Occipital lobe (tissue), 2 donors: ENCODE measurements around the gene FHL3. TPM values are rescaled to one million over a fixed set of nuclear protein-coding genes. Genes with fewer than 3 reads are reported as not detected.
"Not testable (repeated sequence)": the region's sequence is repeated elsewhere in the genome, so short reads cannot be mapped to it uniquely, and the experiment has no call there.

Source experiments
- DNase-seq: peaks from one replicate; lab custom pipeline; 2025; lab: John Stamatoyannopoulos, UW
- total RNA-seq: library from RNA; depleted of rRNA; stranded (reverse); fragments of >200 nt; gene quantifications from one replicate; pipeline ENCODE4 v1.2.3, GENCODE V29; 2014

The FHL3 gene
- total RNA-seq, 1 donor from 2014 or later, result 4.1 TPM

DNA sequence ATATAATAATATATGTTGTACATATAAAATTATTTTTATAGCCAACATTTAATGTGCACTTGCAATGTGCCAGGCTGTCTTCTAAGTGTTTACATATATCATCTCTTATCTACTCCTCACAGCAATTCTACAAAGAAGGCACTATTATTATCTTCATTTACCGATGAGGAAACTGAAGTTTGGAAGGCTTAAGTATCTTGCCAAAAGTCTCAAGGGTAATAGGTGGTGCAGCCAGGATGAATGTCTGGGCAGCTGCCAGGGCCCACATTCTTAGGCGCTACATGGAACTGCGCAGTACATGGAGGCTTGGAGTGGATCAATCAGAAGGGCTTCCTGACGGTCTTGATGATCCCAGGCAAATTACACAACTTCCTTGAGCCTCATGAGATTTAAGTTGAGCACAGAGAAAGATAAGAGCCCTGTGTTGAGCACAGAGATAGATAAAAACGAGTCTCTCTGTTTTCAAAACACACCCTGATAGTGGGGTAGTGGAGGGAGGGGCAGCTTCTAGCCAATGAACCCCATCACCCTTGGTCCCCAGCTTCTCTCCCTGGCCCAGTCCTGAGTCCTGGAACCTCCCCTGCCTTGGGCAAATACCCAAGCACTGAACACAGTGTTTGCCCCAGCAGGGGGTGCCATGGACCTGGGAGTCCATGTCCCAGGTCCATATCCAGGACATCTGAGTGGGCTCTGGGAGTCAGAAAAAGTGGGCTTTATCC lies 32.1 kb upstream of the FHL3 start:
- no peak for DNase-seq

GRCh38 chr1:38034871-38035270 lies 29.6 kb upstream of the FHL3 start:
- DNase-seq, result no peak

GRCh38 chr1:38032992-38033391 lies 27.7 kb upstream of the FHL3 start:
- not testable (repeated sequence) for DNase-seq

GRCh38 chr1:38031513-38031866 lies 26.2 kb upstream of the FHL3 start:
- no peak for DNase-seq

- DNase-seq, result no peak
These were observed 25.5 kb upstream of the FHL3 start for GRCh38 chr1:38030596-38031512.

DNA sequence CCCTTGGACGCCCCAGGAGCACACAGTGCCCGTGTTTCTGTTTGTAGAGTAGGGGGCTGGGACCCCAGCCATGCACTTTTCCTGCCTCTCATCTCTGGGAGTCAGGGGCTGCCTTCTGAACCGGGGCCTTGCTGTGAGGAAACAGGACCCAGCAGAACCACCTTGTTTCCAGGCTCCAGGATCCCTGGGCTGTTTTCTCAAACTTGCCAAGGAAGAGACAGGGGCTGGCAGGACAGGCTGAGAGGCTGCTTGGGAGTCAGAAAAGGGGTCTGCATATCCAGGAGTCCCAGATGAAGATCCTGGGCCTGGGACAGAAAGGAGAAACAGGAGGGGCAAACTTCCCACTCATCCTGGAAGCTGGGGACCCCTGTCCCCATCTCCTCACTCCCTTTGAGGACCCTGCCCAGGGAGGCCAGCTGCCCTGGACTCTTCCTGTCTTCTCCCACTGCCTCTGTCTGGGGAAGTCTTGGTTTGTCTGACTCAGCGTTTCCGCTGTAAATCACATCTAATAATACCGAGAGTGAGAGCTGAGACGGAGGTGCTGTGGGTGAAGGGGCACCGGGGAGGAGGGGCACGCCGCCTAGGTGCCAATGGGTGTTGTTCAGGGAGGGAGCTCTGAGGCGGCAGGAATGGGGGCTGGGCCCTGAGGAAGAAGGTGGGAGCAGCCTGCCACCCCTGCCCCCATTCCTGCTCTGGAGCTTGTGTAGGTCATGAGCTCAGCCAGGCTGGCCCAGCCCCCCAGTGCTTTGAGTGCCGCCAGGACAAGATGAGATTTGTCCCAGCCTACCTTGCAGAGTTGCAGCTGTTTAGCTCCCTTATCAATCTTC lies 24.6 kb upstream of the FHL3 start:
- DNase-seq, result no peak

- no peak for DNase-seq
These were observed 23.9 kb upstream of the FHL3 start for GRCh38 chr1:38029081-38029681.

GRCh38 chr1:38028671-38029070 lies 23.4 kb upstream of the FHL3 start:
- DNase-seq, result no peak

DNA sequence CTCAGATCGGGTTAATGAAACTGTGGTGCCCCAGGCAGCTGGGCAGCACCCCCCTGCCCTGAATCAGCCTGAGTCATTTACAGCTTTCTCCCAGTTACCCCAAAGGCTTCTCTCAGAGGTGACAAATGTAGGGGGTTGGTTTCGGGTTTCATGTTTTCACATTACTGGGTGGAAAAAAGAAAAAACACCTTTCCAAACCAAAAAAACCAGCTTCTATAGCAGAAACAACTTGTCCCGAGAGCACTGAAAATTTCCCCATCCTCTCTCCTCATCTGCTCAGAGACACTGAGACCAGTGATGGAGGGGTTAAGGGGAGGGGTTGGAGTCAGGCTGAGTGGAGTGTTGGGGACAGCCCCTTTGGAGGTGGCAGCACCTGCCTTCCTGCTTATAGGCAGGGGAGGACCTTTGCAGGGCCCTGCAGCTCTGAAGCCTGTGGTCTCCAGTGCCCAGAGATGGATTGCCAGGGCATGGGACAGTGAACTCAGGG lies 22.8 kb upstream of the FHL3 start:
- DNase-seq, result no peak

GRCh38 chr1:38027201-38028104 lies 22.1 kb upstream of the FHL3 start:
- DNase-seq, result no peak

DNA sequence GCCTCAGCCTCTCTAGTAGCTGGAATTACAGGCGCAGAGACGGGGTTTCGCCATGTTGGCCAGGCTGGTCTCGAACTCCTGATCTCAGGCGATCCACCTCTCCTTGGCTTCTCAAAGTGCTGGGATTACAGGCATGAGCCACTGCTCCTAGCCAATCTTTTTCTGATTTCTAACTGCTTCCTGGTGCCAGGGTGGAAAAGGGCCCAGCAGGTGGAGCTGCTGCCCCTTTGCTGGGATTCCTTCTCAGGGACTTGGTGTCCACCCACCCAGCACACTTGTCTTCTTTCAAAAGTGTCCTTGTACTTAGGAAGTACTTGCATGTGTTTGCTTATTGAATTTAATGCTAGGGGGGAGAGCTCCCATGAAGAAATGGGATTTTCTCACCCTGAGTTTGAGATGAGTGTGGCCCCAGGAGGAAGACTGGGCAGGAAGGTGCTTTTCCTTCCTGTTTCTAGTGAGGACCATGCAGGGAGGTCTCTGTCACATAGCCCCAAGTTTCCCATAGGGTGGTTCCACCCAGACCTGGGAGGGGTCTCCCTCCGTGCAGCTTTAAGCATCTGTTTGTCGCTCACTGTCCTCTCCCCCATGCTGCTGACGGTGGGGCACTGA lies 21.4 kb upstream of the FHL3 start:
- DNase-seq, result peak; percentile 25

- no peak for DNase-seq
These were observed 20.4 kb upstream of the FHL3 start for GRCh38 chr1:38025664-38026063.

- no peak for DNase-seq
These were observed 19.9 kb upstream of the FHL3 start for GRCh38 chr1:38025233-38025632.

DNA sequence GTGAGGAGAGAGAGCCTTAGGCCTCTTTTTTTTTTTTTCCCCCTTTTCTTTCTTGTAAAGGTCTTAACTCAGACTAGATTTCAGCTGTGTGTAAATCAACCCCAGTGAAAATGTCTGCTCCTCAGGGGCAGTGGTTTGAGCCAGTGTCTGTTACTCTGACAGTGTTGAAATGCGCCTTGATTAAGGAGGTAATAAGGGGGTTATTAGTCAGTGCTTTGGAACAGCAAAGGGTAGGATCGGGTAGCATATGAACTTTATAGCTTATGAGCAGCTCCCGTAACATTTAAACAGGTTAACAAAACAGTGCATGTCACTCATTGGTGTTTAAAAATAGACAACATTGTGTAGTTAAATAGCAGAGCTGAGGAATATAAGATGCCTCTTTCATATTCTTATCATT lies 17.5 kb upstream of the FHL3 start:
- no peak for DNase-seq

GRCh38 chr1:38021969-38022368 lies 16.7 kb upstream of the FHL3 start:
- DNase-seq, result no peak

DNA sequence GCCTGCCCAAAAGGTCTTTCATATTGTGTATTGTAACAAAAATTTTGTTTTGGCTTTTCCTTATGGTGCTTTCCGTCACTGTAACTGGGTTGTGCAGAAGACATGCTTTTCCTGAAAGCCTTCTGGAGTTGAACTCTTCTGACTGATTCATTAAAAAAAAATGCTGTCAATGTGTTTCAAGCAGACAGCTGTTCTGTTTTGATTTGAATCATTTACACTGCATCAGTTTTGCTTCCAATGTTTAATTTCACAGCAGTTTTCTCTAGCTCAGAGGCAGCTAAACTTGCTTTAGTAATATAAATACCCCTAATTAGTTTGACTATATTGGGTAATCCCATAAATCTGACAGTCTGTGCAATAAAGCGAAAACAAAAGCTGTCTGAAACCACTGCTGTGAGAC lies 15.1 kb upstream of the FHL3 start:
- DNase-seq, result no peak

DNA sequence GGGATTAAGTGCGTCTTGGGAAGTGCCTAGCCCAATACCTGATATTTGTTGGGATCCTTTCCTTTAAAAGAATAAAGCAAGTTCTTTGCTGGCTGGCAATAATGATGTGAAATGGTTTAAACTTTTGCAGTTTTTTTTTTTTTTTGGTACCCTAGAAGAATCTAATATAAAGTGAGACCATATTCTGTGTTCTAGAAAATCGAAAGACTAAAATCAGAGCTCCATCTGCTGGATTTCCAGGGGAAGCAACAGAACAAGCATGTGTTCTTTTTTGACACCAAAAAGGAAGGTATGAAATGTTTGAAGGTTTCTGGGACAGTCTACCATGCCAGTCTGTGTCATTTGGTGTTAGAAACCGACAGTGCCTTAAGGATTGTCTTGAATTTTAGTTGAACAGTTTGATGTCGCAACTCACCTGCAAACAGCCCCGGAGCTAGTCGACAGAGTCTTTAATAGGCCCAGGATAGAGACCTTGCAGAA lies 13.6 kb upstream of the FHL3 start:
- no peak for DNase-seq

DNA sequence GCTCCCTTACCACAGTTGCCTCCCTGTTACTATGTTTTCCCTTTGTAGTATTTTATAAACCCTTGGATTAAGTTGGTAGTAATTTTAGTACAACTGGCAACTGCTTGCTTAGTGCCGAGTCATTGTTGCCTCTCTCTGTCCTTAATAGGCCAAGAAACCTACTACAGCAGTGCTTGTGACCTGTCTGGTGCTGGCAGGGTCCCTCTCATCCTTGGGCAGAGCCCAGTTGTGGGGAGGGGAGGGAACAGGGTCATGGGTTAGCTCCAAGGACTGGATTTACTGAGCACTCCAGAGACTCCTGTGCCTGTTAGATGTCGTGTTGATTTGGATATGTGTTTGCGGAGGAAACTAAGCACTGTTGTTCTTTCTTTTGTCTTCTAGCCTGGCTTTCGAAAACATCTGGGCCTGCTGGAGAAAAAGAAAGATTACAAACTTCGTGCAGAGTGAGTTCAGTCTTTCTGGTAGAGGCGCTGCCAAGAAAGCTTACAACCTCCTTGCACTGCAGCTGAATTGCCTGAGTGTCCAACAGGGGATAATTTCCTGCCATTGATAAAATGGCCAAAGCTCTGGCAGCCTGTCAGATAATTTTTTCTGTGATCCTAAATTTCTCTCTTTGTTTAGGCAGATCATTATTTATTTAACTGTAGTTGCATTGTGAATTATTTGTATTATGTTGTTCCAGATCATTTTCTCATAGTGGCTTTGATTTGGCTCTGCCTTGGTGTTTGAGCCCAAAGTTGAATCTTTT lies 10.8 kb upstream of the FHL3 start:
- DNase-seq, result no peak
